PC-3 (cell line): Measurements from ENCODE around the gene VWA5A.

ENCODE experiments used
- CTCF ChIP-seq: fragments of 300-600 bp; sonication (generic); conservative IDR thresholded peaks from 2 replicates; pipeline ENCODE4 v1.5.1; 2017; ENCODE audit warnings: antibody characterized with exemption, low read depth, mild to moderate bottlenecking, low read length
- EZH2phosphoT487 ChIP-seq: fragments of 300-600 bp; sonication (generic); IDR thresholded peaks from 2 replicates; pipeline ENCODE4 v1.6.1; 2018; ENCODE audit warnings: mild to moderate bottlenecking, antibody characterized with exemption, low read length, borderline replicate concordance

DNA sequence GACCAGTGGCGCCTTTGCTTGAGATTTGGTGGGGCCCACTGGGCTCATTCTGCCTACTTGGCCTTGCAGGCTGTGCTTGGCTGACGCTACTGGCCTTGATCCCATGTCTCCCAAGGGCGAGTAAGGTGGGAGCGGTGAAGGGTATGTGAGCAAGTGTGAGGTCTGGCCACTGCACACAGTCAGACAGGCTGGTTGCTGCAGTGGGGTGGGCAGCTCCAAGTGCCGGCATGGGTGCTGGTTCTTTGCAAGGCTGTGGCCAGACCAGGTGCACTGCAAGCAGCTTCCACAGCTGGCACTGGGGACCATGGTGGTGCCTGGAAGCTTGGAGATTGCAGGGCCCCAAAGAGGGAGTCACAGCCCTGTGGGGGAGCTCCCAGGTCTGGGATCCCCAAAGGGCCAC is 40.7 kb upstream of the VWA5A start:
- no peak for TF ChIP-seq CTCF
- no peak for TF ChIP-seq EZH2phosphoT487
